Endothelial cell of umbilical vein (primary cell): ENCODE results near the gene AQP3. TPM values are rescaled to one million over a fixed set of nuclear protein-coding genes. Genes with fewer than 3 reads are reported as not detected.

Experiments
- BruUV-seq: library from RNA; stranded (reverse); fragments of 400-500 nt; replicated peaks from 2 replicates; lab custom pipeline; 2021; lab: Mats Ljungman, UMichigan
- CTCF ChIA-PET: fragments of 300-600, 350-600 bp; sonication (Branson Sonifier 250); formaldehyde crosslinking; loops from one replicate; lab custom pipeline; 2021; ENCODE audit warnings: antibody characterized with exemption, inconsistent platforms; lab: Charles Lee
- POLR2A ChIA-PET: fragments of 300-600, 350-600 bp; sonication (Branson Sonifier 250); formaldehyde crosslinking; loops from one replicate; lab custom pipeline; 2021; ENCODE audit warnings: antibody characterized with exemption, inconsistent platforms; lab: Charles Lee
- DNase-seq: peaks from one replicate; pipeline ENCODE4 v3.0.0-alpha.2; 2011; ENCODE audit warnings: low read depth, low spot score
- FAIRE-seq: peaks from 2 replicates; lab custom pipeline; 2011; peaks lifted over from hg19 to GRCh38; lab: Jason Lieb, UNC
- H2AFZ ChIP-seq: 2 replicates; pipeline ENCODE4 v1.6.0; 2012; ENCODE audit warnings: low read depth, low read length, control low read depth, inconsistent platforms
- H3K27ac ChIP-seq: 2 replicates; pipeline ENCODE4 v1.5.1; 2011; ENCODE audit warnings: low read depth, mild to moderate bottlenecking, control low read depth, low read length, moderate library complexity; ENCODE audit not compliant: insufficient read depth
- H3K27me3 ChIP-seq, 2 experiments: 2 replicates each; pipeline versions ENCODE4 v1.6.0 to v1.6.1; 2011; ENCODE audit warnings: low read length in 2 of 2, mixed read lengths in 1 of 2; ENCODE audit not compliant: control insufficient read depth in 2 of 2, insufficient read depth in 2 of 2
- H3K36me3 ChIP-seq, 2 experiments: 2 replicates in 1 of 2; 3 replicates in 1 of 2; pipeline ENCODE4 v1.5.1; 2011; ENCODE audit warnings: low read length in 2 of 2, mild to moderate bottlenecking in 1 of 2, moderate library complexity in 1 of 2; ENCODE audit not compliant: control insufficient read depth in 2 of 2, insufficient read depth in 2 of 2; ENCODE audit errors: extremely low read depth in 1 of 2
- H3K4me1 ChIP-seq: 3 replicates; pipeline ENCODE4 v1.5.1; 2011; ENCODE audit warnings: mild to moderate bottlenecking, low read length; ENCODE audit not compliant: control insufficient read depth, insufficient read depth; ENCODE audit errors: extremely low read depth
- H3K4me2 ChIP-seq: 2 replicates; pipeline ENCODE4 v1.6.1; 2011; ENCODE audit warnings: low read length, control low read depth, mixed read lengths; ENCODE audit not compliant: insufficient read depth
- H3K4me3 ChIP-seq, 3 experiments: fragments of 200-600 bp in 1 of 3; sonication (generic), shearing (Covaris generic) in 1 of 3; replicated peaks in 1 of 3; 2 replicates each; pipeline ENCODE4 v1.5.1; 2011 to 2016; ENCODE audit warnings: control low read depth in 3 of 3, low read length in 3 of 3, mild to moderate bottlenecking in 2 of 3, inconsistent platforms in 1 of 3, low read depth in 1 of 3, moderate library complexity in 1 of 3; ENCODE audit not compliant: insufficient read depth in 1 of 3
- H3K79me2 ChIP-seq: 2 replicates; pipeline ENCODE4 v1.6.0; 2012; ENCODE audit warnings: low read length, inconsistent platforms; ENCODE audit not compliant: control insufficient read depth, insufficient read depth
- H3K9ac ChIP-seq: replicated peaks from 2 replicates; pipeline ENCODE3; 2011; ENCODE audit warnings: low read length, control low read depth; ENCODE audit not compliant: insufficient read depth; ENCODE audit errors: extremely low read depth
- H3K9me1 ChIP-seq: replicated peaks from 3 replicates; pipeline ENCODE4 v1.6.0; 2011; ENCODE audit warnings: mild to moderate bottlenecking, low read length; ENCODE audit not compliant: control insufficient read depth, insufficient read depth; ENCODE audit errors: extremely low read depth
- H3K9me3 ChIP-seq: replicated peaks from 2 replicates; pipeline ENCODE4 v1.5.1; 2012; ENCODE audit warnings: low read length, inconsistent platforms; ENCODE audit not compliant: control insufficient read depth, insufficient read depth
- H4K20me1 ChIP-seq: replicated peaks from 2 replicates; pipeline ENCODE3; 2011; ENCODE audit warnings: mild to moderate bottlenecking, low read length; ENCODE audit not compliant: control insufficient read depth, insufficient read depth; ENCODE audit errors: extremely low read depth
- EZH2 ChIP-seq: IDR thresholded peaks from 2 replicates; pipeline ENCODE4 v1.6.1; 2012; ENCODE audit warnings: borderline replicate concordance, low read depth, mild to moderate bottlenecking, moderate library complexity, low read length, inconsistent platforms; ENCODE audit not compliant: severe bottlenecking
- FOS ChIP-seq: IDR thresholded peaks from 2 replicates; pipeline ENCODE4 v1.6.1; 2011; ENCODE audit warnings: mild to moderate bottlenecking, low read length, moderate library complexity, borderline replicate concordance; ENCODE audit not compliant: insufficient read depth
- GATA2 ChIP-seq: IDR thresholded peaks from 2 replicates; pipeline ENCODE4 v1.7.0; 2011; ENCODE audit warnings: low read depth, mild to moderate bottlenecking, moderate library complexity, mixed read lengths, low read length; ENCODE audit not compliant: insufficient read length, insufficient read depth
- MYC ChIP-seq: IDR thresholded peaks from one replicate; pipeline ENCODE4 v1.6.1; 2011; ENCODE audit warnings: mild to moderate bottlenecking, low read depth, low read length
- POLR2A ChIP-seq: IDR thresholded peaks from 2 replicates; pipeline ENCODE4 v1.6.1; 2012; ENCODE audit warnings: low read depth, mild to moderate bottlenecking, control low read depth, low read length
- POLR2AphosphoS5 ChIP-seq: IDR thresholded peaks from 2 replicates; pipeline ENCODE4 v1.6.1; 2012; ENCODE audit warnings: low read depth, mild to moderate bottlenecking, control low read depth, low read length, moderate library complexity; ENCODE audit not compliant: insufficient read depth
- dilution Hi-C: fragments of 300-500 bp; cut with MboI; formaldehyde crosslinking; loops from one replicate; pipeline ENCODE4 v1.15.0; 2019; ENCODE audit warnings: low sequenced_read_pairs; ENCODE audit not compliant: extremely low pct_ligation_motif_present
- intact Hi-C: fragments of 100-400 bp; cut with micrococcal nuclease; formaldehyde crosslinking; loops from one replicate; pipeline ENCODE4 v1.10.0; 2022
- polyA plus RNA-seq, 4 experiments: library from polyadenylated mRNA; depleted of rRNA in 3 of 4; stranded (reverse) in 3 of 4; unstranded in 1 of 4; fragments of >200 nt; gene quantifications; 2 replicates each; pipeline versions ENCODE4 v1.2.1 to v1.2.3, GENCODE V29; 2011 to 2012; ENCODE audit warnings: missing spikeins in 1 of 4
- total RNA-seq: library from RNA; stranded (reverse); gene quantifications from 2 replicates; pipeline ENCODE4 v1.2.3, GENCODE V29; 2021
- TF ChIP-seq, protein P1 (sequence below): IDR thresholded peaks from 2 replicates; pipeline ENCODE4 v1.6.1; 2011; ENCODE audit not compliant: insufficient read depth, insufficient read length
- TF ChIP-seq, protein P2 (sequence below), 2 donors: IDR thresholded peaks; 1 replicate in 1 of 2; 2 replicates in 1 of 2; pipeline ENCODE4 v1.5.1; 2011; ENCODE audit warnings: low read length in 2 of 2, mild to moderate bottlenecking in 2 of 2, moderate library complexity in 2 of 2, control low read depth in 1 of 2, inconsistent platforms in 1 of 2, low read depth in 1 of 2; ENCODE audit not compliant: insufficient read depth in 1 of 2; ENCODE audit errors: extremely low read depth in 1 of 2

Gene AQP3
- total and polyA plus RNA-seq, 2 donors (not counting 3 experiments of a cell fraction or from before 2014, with no cell fraction given): 0.93 to 1.8 TPM

GRCh38 chr9:33434317-33435105, 12.9 kb downstream of the AQP3 start:
- Histone ChIP-seq H3K27me3 (peaks cover 2 to 6% of the 10 kb centered on the region in 2 experiments), H2AFZ (no peak overlapping the region), H3K36me3 (no peaks in the 10 kb centered on the region), H3K4me1 (peaks cover 3% of the 10 kb centered on the region), H3K4me3 (no peak overlapping the region), H3K9me1 (no peaks in the 10 kb centered on the region), H3K27ac (no peak overlapping the region), H3K9ac (no peak overlapping the region), H4K20me1 (no peaks in the 10 kb centered on the region), H3K4me2 (no peak overlapping the region), H3K9me3 (no peaks in the 10 kb centered on the region), H3K79me2 (no peaks in the 10 kb centered on the region)
- intact Hi-C loops: loop anchor here (5.0 kb wide), 1 partner anchor 53 kb away; no protein-coding TSS in a partner anchor
- no TSS peak for BruUV-seq
- dilution Hi-C loops: no loop called here
- DNase-seq (no peak), FAIRE-seq (no peak)
- POLR2A ChIA-PET: no interaction called here
- CTCF ChIA-PET: interaction anchor here (0.7 to 3.7 kb wide), 4 partner anchors 18 to 60 kb away, joined by 3 to 35 read pairs (median 10); no protein-coding TSS in a partner anchor
- no peak for TF ChIP-seq GATA2
- TF ChIP-seq, protein P1, sequence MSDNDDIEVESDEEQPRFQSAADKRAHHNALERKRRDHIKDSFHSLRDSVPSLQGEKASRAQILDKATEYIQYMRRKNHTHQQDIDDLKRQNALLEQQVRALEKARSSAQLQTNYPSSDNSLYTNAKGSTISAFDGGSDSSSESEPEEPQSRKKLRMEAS: no peak
- no peak for TF ChIP-seq MYC

GRCh38 chr9:33433871-33434270, 13.5 kb downstream of the AQP3 start:
- no peak overlapping the region for H3K4me2 ChIP-seq
- H3K9me3 ChIP-seq: no peaks in the 10 kb centered on the region
- ChIA-PET CTCF (interaction anchor here (0.9 to 3.7 kb wide), 8 partner anchors 14 to 190 kb away, joined by 3 to 35 read pairs (median 6); partner anchors contain the start of gene AQP3), POLR2A (no interaction called here)
- FAIRE-seq: no peak
- dilution Hi-C loops: no loop called here
- intact Hi-C loops: no loop called here
- no peak overlapping the region for H2AFZ ChIP-seq
- H4K20me1 ChIP-seq: no peaks in the 10 kb centered on the region
- no peaks in the 10 kb centered on the region for H3K9me1 ChIP-seq
- no TSS peak for BruUV-seq
- no peaks in the 10 kb centered on the region for H3K4me1 ChIP-seq
- DNase-seq: no peak
- H3K79me2 ChIP-seq: no peaks in the 10 kb centered on the region
- no peak overlapping the region for H3K4me3 ChIP-seq
- H3K9ac ChIP-seq: no peak overlapping the region
- no peaks in the 10 kb centered on the region for H3K36me3 ChIP-seq
- TF ChIP-seq, protein P2, sequence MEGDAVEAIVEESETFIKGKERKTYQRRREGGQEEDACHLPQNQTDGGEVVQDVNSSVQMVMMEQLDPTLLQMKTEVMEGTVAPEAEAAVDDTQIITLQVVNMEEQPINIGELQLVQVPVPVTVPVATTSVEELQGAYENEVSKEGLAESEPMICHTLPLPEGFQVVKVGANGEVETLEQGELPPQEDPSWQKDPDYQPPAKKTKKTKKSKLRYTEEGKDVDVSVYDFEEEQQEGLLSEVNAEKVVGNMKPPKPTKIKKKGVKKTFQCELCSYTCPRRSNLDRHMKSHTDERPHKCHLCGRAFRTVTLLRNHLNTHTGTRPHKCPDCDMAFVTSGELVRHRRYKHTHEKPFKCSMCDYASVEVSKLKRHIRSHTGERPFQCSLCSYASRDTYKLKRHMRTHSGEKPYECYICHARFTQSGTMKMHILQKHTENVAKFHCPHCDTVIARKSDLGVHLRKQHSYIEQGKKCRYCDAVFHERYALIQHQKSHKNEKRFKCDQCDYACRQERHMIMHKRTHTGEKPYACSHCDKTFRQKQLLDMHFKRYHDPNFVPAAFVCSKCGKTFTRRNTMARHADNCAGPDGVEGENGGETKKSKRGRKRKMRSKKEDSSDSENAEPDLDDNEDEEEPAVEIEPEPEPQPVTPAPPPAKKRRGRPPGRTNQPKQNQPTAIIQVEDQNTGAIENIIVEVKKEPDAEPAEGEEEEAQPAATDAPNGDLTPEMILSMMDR (IDR thresholded peaks at IDR 0.05; ENCODE audit: extremely low read depth in 1 of 2, insufficient read depth in 1 of 2, low read depth in 1 of 2, low read length in 2 of 2): no peak
- TF ChIP-seq POLR2A: no peak
- TF ChIP-seq FOS: no peak
- TF ChIP-seq EZH2: no peak
- TF ChIP-seq, protein P1: no peak
- no peak for TF ChIP-seq POLR2AphosphoS5
- no peak for TF ChIP-seq GATA2
- peaks cover 2 to 6% of the 10 kb centered on the region in 2 experiments for H3K27me3 ChIP-seq
- no peak overlapping the region for H3K27ac ChIP-seq
